Liver (tissue), 9 donors: Measurements from ENCODE around the gene KRTAP5-4. TPM values are rescaled to one million over a fixed set of nuclear protein-coding genes. Genes with fewer than 3 reads are reported as not detected.
"Not testable (repeated sequence)": the region's sequence is repeated elsewhere in the genome, so short reads cannot be mapped to it uniquely, and the experiment has no call there.

Experiments
- DNase-seq: peaks from one replicate; pipeline ENCODE4 v3.0.0-alpha.2; 2017; ENCODE audit warnings: low spot score
- H3K27ac ChIP-seq, 2 donors: one replicate each; pipeline ENCODE4 v1.7.0; 2013; ENCODE audit warnings: inconsistent platforms in 2 of 2, low read length in 2 of 2, control low read depth in 1 of 2, low read depth in 1 of 2, mild to moderate bottlenecking in 1 of 2
- H3K27me3 ChIP-seq, 4 donors: one replicate each; pipeline versions ENCODE4 v1.6.1 to v1.7.0; 2013; ENCODE audit warnings: low read length in 3 of 4, inconsistent platforms in 1 of 4, mild to moderate bottlenecking in 1 of 4, moderate library complexity in 1 of 4; ENCODE audit not compliant: control insufficient read depth in 4 of 4, insufficient read depth in 4 of 4
- H3K36me3 ChIP-seq, 4 donors: one replicate each; pipeline versions ENCODE4 v1.6.1 to v1.7.0; 2013; ENCODE audit warnings: low read length in 3 of 4, mild to moderate bottlenecking in 3 of 4, low read depth in 1 of 4, moderate library complexity in 1 of 4; ENCODE audit not compliant: control insufficient read depth in 4 of 4, insufficient read depth in 3 of 4
- H3K4me1 ChIP-seq, 4 donors: one replicate each; pipeline versions ENCODE4 v1.6.1 to v1.7.0; 2013; ENCODE audit warnings: low read length in 3 of 4, mild to moderate bottlenecking in 3 of 4, moderate library complexity in 1 of 4; ENCODE audit not compliant: control insufficient read depth in 4 of 4, insufficient read depth in 4 of 4
- H3K4me3 ChIP-seq, 3 donors: one replicate each; pipeline versions ENCODE4 v1.6.1 to v1.7.0; 2013; ENCODE audit warnings: low read length in 3 of 3, control low read depth in 1 of 3, low read depth in 1 of 3, mild to moderate bottlenecking in 1 of 3
- H3K9ac ChIP-seq, 2 donors: one replicate each; pipeline ENCODE4 v1.7.0; 2013; ENCODE audit warnings: low read length in 2 of 2, mild to moderate bottlenecking in 2 of 2, moderate library complexity in 2 of 2, control low read depth in 1 of 2, low read depth in 1 of 2
- H3K9me3 ChIP-seq, 4 donors: one replicate each; pipeline versions ENCODE4 v1.6.1 to v1.7.0; 2013; ENCODE audit warnings: low read length in 3 of 4; ENCODE audit not compliant: control insufficient read depth in 4 of 4
- ATF3 ChIP-seq: IDR thresholded peaks from 2 replicates; pipeline ENCODE4 v1.6.1; 2016; ENCODE audit warnings: antibody characterized with exemption
- CTCF ChIP-seq: fragments of 150-350 bp; IDR thresholded peaks from 2 replicates; pipeline ENCODE4 v1.5.1; 2017; ENCODE audit warnings: improper control_type of control experiment, low read depth, low read length; ENCODE audit not compliant: missing input control
- EGR1 ChIP-seq, 2 donors: IDR thresholded peaks; 2 replicates each; pipeline ENCODE4 v1.6.1; 2016 to 2018; ENCODE audit warnings: antibody characterized with exemption in 2 of 2, low read depth in 2 of 2
- FOXA1 ChIP-seq: IDR thresholded peaks from 2 replicates; pipeline ENCODE4 v1.6.1; 2016; ENCODE audit warnings: antibody characterized with exemption
- FOXA2 ChIP-seq: IDR thresholded peaks from 2 replicates; pipeline ENCODE4 v1.6.1; 2016; ENCODE audit warnings: antibody characterized with exemption
- GABPA ChIP-seq, 2 donors: IDR thresholded peaks in 1 of 2; conservative IDR thresholded peaks in 1 of 2; 2 replicates each; pipeline ENCODE4 v1.6.1; 2016; ENCODE audit warnings: antibody characterized with exemption in 2 of 2, mild to moderate bottlenecking in 1 of 2, moderate library complexity in 1 of 2
- HNF4A ChIP-seq, 2 donors: conservative IDR thresholded peaks; 2 replicates each; pipeline ENCODE4 v1.6.1; 2016; ENCODE audit warnings: antibody characterized with exemption in 2 of 2, mild to moderate bottlenecking in 2 of 2
- HNF4G ChIP-seq: IDR thresholded peaks from 2 replicates; pipeline ENCODE4 v1.6.1; 2016; ENCODE audit warnings: antibody characterized with exemption
- JUND ChIP-seq, 2 donors: IDR thresholded peaks; 2 replicates each; pipeline ENCODE4 v1.6.1; 2016; ENCODE audit warnings: antibody characterized with exemption in 2 of 2
- NR2F2 ChIP-seq: IDR thresholded peaks from 2 replicates; pipeline ENCODE4 v1.6.1; 2016; ENCODE audit warnings: antibody characterized with exemption
- RAD21 ChIP-seq, 2 donors: IDR thresholded peaks; 2 replicates each; pipeline ENCODE4 v1.6.1; 2016; ENCODE audit warnings: antibody characterized with exemption in 2 of 2, mild to moderate bottlenecking in 2 of 2
- RXRA ChIP-seq, 2 donors: IDR thresholded peaks; 2 replicates each; pipeline ENCODE4 v1.6.1; 2017 to 2018; ENCODE audit warnings: antibody characterized with exemption in 2 of 2, mild to moderate bottlenecking in 1 of 2
- SP1 ChIP-seq: IDR thresholded peaks from 2 replicates; pipeline ENCODE4 v1.6.1; 2018; ENCODE audit warnings: antibody characterized with exemption, mild to moderate bottlenecking
- YY1 ChIP-seq: IDR thresholded peaks from 2 replicates; pipeline ENCODE4 v1.6.1; 2016; ENCODE audit warnings: antibody characterized with exemption, mild to moderate bottlenecking
- WGBS: extraction: QIAGEN DNeasy Blood & Tissue Kit; methylation state at CpG from one replicate; pipeline ENCODE4 v1.1.7; 2013; 5-methylcytosine and 5-hydroxymethylcytosine counted together
- polyA plus RNA-seq, 2 donors: library from polyadenylated mRNA; stranded (reverse) in 1 of 2; unstranded in 1 of 2; fragments of 200-250 nt in 1 of 2; fragments of >200 nt in 1 of 2; fragmentation: Nextera tagmentation in 1 of 2; extraction: Ambion mirVana in 1 of 2; gene quantifications; one replicate each; pipeline versions ENCODE4 v1.2.1 to v1.2.3, GENCODE V29; 2013 to 2015
- total RNA-seq, 2 donors: library from RNA; depleted of rRNA; stranded (reverse); fragments of >200 nt; gene quantifications; one replicate each; pipeline ENCODE4 v1.2.3, GENCODE V29; 2014
- donor health status: healthy.
- donor health status: healthy.
- donor health status: healthy.
- donor health status: healthy.
- donor health status: healthy.

The KRTAP5-4 gene
- total and polyA plus RNA-seq, 4 donors: not detected

GRCh38 chr11:1667121-1667850 lies 45.3 kb upstream of the KRTAP5-4 start:
- H3K27ac ChIP-seq: peak overlapping the region; percentile 81 to 96
- H3K36me3 ChIP-seq: no peaks in the 10 kb centered on the region
- no peak for DNase-seq
- H3K9ac ChIP-seq: peak overlapping the region; percentile 58 to 85
- no peaks in the 10 kb centered on the region for H3K27me3 ChIP-seq
- no peaks in the 10 kb centered on the region for H3K9me3 ChIP-seq
- H3K4me3 ChIP-seq: peak overlapping the region; percentile 17 to 57 (median 22)
- peaks cover 6 to 31% (median 22%) of the 10 kb centered on the region in 4 donors for H3K4me1 ChIP-seq
- TF ChIP-seq HNF4A (conservative IDR thresholded peaks at IDR 0.05) (no peak), SP1 (no peak), CTCF (no peak), HNF4G (no peak), FOXA1 (no peak)
- whole genome bisulfite sequencing: 33% methylated on average over 24 of the region's 24 CpGs

- no peaks in the 10 kb centered on the region for H3K9me3 ChIP-seq
- H3K27me3 ChIP-seq: no peaks in the 10 kb centered on the region
- TF ChIP-seq EGR1 (IDR thresholded peaks at IDR 0.05; ENCODE audit: low read depth in 2 of 2): no peak
- peak; percentile 46 to 61 for TF ChIP-seq HNF4A (conservative IDR thresholded peaks at IDR 0.05)
- no peak for TF ChIP-seq FOXA2
- no peak for TF ChIP-seq YY1
- peak; percentile 81 for TF ChIP-seq SP1
- no peak for TF ChIP-seq NR2F2
- peak; percentile 75 to 94 for TF ChIP-seq RXRA (IDR thresholded peaks at IDR 0.05)
- peak in 1 of 2 donors; percentile 16 for TF ChIP-seq RAD21 (IDR thresholded peaks at IDR 0.05)
- TF ChIP-seq JUND (IDR thresholded peaks at IDR 0.05): no peak
- TF ChIP-seq HNF4G: no peak
- no peak for TF ChIP-seq CTCF
- TF ChIP-seq GABPA (IDR thresholded peaks at IDR 0.05 in 1 of 2, conservative IDR thresholded peaks at IDR 0.05 in 1 of 2): no peak
- TF ChIP-seq ATF3: no peak
- 37% methylated on average over 7 of the region's 8 CpGs for WGBS
- no peak for DNase-seq
- H3K27ac ChIP-seq: peak overlapping the region; percentile 78 to 81
- peak overlapping the region in 1 of 2 donors; percentile 36 for H3K9ac ChIP-seq
- no peaks in the 10 kb centered on the region for H3K36me3 ChIP-seq
- H3K4me3 ChIP-seq: peak overlapping the region; percentile 33 to 48 (median 34)
- peaks cover 5 to 34% (median 20%) of the 10 kb centered on the region in 4 donors for H3K4me1 ChIP-seq
Observed at GRCh38 chr11:1665313-1665712, 43.4 kb upstream of the KRTAP5-4 start.

GRCh38 chr11:1662699-1663283 lies 40.9 kb upstream of the KRTAP5-4 start:
- H3K9me3 ChIP-seq, H3K27me3 ChIP-seq, H3K4me3 ChIP-seq, DNase-seq, H3K36me3 ChIP-seq: not testable (repeated sequence)
- H3K27ac ChIP-seq: peak overlapping the region; percentile 77 to 78
- 43% methylated on average over 18 of the region's 18 CpGs for WGBS
- H3K9ac ChIP-seq: peak overlapping the region; percentile 22 to 38
- H3K4me1 ChIP-seq: peaks cover 3 to 20% (median 10%) of the 10 kb centered on the region in 4 donors
